HG03064 (cell line): ENCODE data around the gene PLA2G2A.
"Not testable (repeated sequence)": the region's sequence is repeated elsewhere in the genome, so short reads cannot be mapped to it uniquely, and the experiment has no call there.

Source experiments
- ATAC-seq: cut with Tn5 transposase; IDR thresholded peaks from one replicate; pipeline ENCODE4 v1.9.1; 2021; ENCODE audit warnings: low read depth; ENCODE audit not compliant: unreplicated experiment

PLA2G2A gene

DNA sequence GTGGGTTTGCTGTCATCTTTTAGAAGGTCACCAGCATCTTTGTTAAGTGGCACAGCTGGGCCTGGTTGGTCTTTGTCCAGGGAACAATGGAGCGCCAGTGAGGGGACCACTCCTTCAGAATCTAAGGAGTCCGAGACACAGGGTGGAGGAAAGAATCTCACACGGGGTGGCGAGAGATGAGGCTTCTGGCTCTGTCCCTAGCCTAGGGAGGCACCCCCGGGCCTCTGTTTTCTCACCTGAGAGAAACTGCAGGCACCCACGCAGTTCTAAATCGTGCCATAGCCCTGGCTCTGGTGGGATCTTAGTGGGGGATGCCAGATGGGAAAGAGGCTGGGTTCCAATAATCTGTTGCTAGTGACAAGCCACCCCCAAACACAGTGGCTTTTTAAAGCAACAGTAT lies 45.1 kb downstream of the PLA2G2A start:
- no peak for ATAC-seq

DNA sequence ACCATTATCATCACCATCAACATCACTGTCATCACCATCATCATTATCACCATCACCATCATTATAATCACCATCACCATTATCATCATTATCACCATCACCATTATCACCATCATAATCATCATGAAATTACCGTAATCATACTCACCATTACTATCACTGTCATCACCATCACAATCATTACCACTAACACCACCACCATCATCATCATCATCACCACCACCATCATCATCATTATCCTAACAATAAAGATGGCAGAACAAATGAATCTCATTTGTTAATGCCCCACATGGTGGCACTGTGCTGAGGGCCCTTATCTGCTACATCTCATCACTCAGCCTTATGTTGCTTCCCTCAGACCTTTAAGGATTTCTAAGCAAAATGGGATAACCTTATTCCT lies 46.6 kb downstream of the PLA2G2A start:
- ATAC-seq = no peak

- ATAC-seq = not testable (repeated sequence)
These were observed 52.3 kb downstream of the PLA2G2A start for GRCh38 chr1:19927130-19927421.

DNA sequence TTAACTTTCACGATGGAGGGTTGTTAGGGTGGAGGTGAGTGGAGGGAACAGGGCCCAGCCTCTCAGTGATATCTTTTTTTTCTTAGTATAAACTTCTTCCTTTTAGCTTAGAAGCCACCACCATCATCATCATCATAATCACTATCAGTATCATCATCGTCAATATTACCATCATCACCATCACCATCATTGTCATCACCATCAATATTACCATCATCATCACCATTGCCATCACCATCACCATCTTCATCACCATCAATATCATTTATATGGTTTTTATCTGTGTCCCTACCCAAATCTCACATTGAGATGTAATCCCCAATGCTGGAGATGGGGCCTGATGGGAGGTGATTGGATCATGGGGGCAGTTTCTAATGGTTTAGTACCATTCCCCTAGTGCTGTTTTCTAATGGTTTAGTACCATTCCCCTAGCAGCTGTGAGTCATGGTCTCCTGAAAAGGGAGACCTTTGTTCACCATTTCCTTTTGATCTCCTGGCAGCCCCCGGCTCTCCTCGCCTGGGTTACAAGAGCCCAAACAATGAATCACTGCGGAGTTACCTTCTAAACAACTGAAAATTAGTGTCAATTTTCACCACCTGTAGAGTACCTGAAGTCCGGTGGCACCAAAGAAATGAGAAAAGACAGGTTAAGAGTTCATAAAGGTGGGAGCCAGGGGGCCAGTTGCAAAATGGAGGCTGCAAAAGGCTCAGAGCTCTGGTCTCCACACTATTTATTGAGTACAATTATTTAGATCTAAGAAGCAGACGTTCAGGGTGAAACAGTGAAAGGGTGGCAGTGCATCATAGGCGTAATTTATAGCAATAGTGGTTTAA lies 52.9 kb downstream of the PLA2G2A start:
- no peak for ATAC-seq
